D341Med (cell line): ENCODE measurements around the gene MICU2.
A peak's percentile ranks its signal among the peaks of the same experiment; 100 is the strongest.

Source experiments
- DNase-seq: peaks from one replicate; pipeline ENCODE4 v3.0.0; 2012; ENCODE audit warnings: low spot score

The MICU2 gene, protein sequence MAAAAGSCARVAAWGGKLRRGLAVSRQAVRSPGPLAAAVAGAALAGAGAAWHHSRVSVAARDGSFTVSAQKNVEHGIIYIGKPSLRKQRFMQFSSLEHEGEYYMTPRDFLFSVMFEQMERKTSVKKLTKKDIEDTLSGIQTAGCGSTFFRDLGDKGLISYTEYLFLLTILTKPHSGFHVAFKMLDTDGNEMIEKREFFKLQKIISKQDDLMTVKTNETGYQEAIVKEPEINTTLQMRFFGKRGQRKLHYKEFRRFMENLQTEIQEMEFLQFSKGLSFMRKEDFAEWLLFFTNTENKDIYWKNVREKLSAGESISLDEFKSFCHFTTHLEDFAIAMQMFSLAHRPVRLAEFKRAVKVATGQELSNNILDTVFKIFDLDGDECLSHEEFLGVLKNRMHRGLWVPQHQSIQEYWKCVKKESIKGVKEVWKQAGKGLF

DNA sequence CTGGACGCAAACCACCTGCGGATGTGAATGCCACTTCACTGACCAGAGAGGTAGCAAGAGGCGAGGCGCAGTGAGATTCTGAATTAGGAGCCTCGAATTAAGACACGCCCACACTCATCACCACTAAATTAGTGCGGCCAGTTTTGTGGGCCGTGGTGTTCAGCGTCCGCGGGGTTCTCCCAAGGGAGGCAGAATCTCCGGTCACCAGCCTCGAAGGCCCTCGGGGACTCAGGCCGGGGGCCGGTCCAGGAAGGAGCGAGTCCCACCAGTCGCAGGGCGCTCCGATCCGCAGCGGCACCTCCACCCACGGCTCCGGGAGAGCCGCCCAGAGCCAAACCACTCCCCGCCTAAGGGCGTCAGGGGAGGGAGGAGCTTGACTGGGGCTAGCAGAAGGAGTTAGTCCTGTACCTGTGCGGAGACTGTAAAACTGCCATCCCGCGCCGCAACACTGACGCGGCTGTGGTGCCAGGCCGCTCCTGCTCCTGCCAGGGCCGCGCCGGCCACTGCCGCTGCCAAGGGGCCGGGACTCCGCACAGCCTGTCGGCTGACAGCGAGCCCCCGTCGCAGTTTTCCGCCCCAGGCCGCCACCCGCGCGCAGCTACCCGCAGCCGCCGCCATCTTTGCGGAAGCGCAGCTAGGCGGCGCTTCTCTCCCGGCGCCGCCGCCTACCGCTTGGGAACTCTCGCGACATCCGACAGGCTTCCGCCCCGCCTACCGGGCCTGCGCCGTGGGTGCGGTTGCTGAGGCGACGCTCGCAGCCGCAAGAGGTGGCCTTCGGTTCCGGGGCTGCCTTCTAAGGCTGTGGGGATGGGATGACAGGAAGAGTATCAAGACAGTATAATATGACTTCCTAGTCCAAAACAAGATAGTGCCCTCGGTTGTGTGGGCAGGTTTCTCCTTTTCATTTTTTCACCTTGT lies at the start of gene MICU2:
TSS of gene MICU2 (minus strand) at position 640 of the 918 bp plus-strand sequence. CDS start at position 618, 22 bp downstream.
- peak; percentile 94 for DNase-seq

DNA sequence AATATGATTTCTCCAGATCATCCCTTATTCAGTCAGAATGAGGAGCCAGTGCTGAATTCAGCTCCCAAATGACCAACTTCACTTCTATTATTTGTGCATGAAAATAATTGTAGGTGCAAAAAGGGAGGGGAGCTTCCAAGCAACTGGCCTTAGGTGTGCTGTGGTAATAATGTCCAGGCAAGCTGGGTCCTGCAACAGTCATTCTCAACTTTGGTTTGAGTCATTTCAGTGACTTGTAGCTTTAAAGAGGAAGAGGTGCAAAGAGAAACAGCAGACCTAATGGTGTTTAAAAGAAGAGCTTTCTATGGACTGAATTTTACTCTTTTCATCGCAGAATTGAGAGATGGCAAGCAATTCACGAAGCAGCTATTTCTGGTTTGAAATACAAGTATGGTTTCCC lies 37.7 kb upstream of the MICU2 start:
- no peak for DNase-seq

DNA sequence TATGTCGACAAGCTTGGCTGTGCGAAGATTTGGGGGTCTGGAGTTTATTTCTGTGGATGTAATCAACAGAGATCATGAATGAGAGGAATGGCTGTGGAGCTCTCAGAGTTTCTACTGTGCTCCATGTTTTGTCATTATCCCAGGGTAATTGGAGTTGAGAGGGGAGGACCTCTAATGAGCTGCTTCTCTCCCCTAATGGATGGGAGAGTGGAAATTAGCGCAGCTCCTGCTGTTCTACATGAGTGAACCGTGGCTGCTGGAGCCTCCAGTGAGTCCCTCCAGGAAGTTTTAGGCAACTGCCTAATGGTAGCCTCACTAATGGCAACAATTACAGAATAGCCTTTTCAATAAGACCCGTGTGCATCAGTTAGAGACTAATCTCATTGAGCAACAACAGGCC lies 35.6 kb upstream of the MICU2 start:
- no peak for DNase-seq

DNA sequence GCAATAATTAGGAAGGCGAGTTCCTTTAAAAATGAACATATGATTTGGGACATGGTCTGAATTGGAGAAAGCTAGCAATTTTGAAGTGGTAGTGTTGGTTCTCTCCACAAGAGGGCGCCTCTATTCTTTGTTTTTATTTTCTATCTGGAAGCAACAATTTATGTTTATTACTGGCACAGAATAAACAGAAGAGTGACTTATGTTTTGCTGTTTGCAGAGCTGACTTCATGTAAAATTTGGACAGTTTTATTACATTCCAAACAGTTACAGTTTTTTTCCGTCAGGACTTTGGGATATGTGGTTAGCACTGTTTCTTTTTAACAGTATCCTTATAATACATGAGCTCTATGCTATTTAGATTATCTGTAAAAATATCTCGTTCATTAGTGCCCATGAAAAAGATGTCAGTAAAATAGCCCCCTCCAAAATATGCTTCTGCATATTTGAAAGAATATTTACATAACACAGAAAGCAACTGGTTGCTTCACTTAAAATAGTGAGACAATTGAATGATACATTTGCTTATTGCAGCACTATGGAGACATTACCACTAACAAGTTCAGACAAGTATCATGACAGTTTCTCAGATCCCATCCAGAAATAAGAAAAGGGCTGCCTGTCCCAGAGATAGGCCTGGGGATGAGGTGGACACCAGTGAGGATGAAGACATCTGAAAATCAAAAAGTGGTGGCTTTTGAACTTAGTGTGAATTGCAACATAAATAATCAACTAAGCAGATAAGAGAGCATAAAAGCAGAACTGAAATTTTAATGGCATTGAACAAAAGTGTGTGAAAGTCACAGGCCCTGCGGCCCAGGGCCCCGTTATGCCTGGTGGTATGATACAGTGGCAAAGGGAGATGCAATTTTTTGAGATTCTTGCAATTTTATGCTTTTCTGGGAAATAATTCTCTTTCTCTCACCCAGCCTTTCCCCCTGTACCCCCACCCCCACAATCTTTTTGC lies 34.6 kb upstream of the MICU2 start:
- DNase-seq, result peak; percentile 32

DNA sequence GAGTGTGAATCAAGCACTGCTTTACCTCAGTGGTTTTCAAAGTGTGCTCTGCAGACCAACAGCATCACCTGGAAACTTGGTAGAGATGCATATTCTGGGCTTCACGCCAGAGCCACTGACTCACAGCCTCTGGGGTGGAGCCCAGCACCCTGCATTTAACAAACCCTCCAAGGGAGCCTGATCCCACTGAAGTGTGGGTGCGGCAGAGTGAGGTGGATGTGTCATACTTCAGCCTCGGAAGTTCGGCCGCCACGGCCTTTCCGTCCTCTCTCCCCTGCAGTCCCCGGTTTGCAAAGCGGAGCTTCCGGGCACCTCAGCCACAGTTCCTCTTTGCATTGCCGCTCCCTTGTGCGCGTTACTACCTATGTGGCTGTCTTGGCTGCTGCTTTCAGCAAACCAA lies 33.3 kb upstream of the MICU2 start:
- DNase-seq, result peak; percentile 27

DNA sequence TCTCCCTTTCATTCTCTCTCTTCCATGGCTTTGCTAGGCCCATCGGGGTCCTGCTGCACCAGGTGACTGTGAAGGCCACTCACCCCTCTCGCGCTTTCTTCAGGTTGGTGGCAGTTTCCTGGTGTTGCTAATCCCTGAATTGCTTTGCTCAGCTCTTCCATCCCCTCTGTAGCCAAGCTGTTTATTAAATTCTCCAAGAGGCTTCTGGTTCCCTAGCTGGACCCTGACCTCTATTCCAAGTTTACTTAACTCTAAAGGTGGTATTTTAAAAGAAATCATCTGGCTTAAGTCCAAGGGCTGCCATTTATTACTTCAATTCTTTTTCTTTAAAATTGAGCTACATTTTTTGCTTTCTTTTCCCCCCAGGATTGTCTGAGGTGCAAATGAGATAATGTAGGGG lies 32.7 kb upstream of the MICU2 start:
- DNase-seq, result no peak

DNA sequence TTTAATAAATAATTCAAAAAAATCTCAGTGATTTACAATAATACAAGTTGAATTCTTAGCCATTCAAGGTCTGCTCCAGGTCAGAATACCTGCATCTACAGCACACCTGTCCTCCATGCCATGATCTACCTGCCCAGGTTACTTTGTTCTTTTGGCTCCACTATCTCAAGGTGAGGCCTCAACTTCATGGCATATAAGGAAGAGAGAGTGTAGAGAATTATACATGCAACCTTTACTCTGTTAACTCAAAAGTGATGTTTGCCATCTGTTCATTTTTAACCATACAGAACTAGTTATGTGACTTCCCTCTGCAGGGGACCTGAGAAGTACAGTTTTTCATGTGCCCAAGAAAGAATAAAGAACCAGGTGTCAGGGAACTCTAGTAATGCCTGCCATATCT lies 28.2 kb upstream of the MICU2 start:
- no peak for DNase-seq

DNA sequence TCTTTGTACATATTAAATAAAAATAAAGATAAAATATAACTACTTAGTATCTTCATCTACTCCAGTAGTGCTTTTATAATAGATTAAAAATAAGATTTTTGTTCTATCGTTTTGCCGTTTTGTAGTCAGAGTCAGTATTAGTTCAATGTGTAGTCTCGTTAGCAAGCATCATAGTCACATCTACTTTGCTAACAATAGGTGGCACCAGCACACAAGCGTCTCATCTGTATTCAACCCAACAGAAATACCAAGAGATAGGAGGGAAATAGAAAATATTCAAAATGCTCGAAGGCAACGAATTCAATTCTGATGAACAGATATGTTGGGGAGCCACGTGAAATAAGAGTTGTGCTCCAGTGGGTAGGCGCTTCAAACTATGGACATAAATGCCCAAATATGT lies 21.4 kb upstream of the MICU2 start:
- DNase-seq, result peak; percentile 46

DNA sequence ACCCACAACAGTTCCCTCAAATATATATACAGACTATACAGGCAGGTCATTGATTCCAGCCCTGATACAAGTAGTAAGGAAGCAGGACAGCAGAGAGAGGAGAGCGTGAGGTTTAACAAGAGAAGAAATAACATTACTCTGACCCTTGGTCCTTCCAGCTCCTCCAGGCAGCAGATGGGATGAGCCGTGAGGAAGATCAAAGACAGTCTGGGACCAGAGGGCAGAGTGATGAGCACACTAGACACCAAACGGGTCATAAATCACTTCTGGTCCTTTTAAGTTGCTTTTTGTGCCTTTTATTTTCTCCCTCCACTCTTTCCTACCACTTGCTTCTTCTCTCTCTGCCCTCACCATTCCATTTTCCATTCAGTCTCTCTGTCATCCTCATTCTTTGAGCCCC lies 16.9 kb upstream of the MICU2 start:
- DNase-seq, result no peak

DNA sequence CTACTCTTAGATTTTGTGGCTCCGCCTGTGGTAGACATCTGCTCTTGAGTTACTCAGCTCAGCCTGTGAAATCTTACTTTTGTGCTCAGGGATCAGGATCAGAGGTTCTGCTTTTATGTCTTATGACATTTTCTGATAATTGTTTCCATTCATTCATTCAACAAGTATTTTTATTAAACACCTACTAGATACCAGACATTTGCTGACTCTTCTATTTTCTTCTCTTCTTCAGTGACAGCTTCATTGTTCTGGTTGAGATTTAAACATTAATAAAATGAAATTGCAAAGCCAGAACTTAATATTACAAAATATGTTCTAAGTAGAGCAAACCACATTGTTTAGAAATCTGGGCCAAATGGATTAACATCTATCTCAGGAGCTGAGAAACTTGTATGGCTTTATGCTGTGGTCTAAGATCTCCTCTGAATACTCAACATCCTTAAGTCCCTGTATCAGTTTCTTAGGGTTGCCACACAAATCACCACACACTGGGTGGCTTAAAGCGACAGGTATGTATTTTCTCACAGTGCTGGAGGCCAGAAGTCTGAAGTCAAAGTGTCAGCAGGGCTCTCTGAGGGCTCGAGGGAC lies 15.8 kb upstream of the MICU2 start:
- no peak for DNase-seq

DNA sequence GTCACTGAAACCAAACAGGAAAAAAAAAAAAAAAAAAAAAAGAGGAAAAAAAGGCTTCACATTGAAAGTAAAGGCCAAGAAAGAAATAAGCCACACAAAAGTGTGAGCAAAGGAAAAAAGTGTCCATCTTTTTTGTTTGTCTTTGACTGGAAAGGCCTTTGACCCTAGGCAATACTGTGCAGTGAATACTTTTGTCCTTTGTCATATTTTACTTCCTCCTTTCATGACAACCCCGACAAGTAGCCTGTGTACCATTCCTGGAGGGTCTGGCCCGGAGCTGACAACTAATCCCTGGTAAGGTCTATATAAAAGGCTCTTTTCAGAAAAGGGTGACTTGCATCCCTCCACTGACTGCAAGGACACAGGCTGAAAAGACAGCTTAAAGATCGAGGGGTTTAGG lies 12.9 kb upstream of the MICU2 start:
- DNase-seq, result no peak

DNA sequence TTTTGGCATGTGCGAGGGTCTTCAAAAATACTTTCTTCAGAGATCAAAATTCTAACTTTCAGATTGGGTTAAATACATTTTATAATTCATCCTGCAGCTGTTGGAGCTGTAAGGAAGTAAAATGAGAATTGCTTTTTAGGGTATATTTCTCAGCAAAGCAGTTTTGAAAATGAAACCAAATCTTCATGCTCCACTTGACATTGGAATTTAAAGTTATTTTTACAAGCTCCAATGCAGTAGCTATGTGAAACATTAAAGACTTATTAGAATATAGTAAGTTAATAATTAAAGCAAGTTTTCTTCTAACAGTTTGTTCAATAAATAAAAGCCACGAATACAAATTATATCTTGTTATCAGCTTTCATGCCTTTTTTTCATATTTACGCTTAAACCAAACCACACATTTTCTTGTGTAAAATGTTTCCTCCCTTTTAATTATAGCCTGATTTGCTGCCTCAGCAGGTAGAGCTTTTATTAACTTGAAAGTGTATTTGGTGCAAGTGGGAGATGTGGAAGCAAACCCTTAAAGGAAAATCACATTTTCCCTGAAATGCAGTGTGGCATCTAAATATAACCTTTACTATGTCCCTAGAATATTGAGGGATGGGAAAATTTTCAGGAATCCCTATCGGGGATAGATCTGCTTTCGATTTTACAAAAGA lies 12.4 kb upstream of the MICU2 start:
- DNase-seq, result no peak

DNA sequence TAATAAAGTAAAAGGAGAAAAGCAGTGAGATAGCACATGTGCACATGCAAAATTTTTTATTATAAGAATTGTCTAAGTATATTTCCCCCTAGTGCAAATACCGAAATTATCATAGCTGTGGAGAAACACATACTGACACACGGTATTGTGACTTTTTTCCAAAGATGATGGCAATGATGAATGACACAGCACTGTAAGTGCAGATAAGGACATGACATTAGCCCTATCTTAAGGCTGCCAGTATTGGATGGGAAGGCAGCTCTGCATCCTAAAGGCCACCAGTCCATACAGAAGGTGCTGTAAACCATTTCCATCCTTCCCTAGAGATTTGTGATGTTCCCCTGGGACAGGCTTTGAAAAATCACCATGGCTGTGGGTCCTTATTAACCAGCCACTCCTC lies 11.5 kb upstream of the MICU2 start:
- DNase-seq, result no peak

DNA sequence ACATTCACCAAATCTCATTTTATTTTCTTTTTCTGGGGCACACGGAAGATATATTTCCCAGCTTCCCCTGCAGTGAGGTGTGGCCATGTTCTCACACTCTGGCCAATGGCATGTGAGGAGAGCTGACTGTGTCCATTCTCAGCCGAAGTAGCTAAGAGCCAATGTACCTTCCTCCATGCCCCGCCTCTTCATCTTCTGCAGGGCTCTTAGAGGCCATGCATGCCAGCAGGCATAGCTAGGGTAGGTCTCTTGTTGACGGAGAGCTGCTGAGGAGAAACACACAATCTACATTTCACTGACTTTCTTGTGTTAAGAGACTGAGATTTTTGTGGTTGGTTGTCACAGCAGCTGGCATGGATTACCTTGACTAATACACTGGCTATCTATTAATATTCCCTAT lies 9.8 kb upstream of the MICU2 start:
- no peak for DNase-seq

DNA sequence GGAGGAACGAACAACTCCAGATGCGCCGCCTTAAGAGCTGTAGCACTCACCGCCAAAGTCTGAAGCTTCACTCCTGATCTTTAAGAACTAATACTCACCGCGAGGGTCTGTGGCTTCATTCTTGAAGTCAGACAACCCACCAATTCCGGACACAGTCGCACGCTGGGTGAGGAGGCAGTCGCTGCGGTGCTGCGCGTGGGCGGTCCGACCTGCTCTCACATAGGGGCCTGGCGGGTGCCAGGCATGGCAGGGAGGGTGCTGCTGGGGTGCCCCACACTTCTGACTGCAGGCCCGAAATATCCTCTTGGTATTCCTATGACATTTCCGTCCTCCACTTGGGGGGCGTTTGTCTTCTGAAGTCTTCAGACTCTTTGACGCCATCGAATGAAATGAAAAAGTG lies 7.4 kb upstream of the MICU2 start:
- DNase-seq, result no peak

DNA sequence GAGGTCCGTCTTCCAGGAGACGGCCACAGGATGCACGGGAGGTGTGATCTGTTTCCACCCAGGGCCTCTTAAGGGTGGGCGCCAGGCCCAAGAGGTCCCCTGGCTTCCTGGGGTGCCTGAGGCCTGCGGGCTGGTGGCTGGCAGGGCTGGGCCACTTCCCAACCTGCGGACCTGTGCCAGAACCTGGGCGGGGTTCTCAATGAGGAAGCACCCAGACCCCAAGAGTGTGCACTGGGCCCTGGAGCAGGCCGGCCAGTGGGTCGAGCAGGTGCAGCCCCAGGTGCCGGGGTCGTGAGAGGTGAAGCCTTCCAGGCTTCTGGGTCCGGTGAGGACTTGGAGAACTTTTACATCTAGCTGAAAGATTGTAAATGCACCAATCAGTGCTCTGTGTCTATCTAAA lies 6.7 kb upstream of the MICU2 start:
- DNase-seq, result no peak

DNA sequence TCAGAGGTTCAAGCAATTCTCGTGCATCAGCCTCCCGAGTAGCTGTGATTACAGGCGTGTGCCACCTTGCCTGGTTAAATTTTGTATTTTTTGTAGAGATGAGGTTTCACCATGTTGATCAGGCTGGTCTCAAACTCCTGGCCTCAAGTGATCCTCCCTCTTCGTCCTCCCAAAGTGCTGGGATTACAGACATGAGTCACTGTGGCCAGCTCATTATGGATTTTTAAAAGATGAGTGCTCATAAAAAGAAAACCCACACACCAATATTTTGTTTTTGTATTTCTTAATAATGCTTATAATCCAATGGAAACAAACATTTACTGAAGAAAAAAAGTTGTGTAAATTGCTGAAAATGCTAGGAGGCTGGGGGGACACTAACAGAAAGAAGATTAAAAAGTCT lies 5.0 kb upstream of the MICU2 start:
- no peak for DNase-seq

DNA sequence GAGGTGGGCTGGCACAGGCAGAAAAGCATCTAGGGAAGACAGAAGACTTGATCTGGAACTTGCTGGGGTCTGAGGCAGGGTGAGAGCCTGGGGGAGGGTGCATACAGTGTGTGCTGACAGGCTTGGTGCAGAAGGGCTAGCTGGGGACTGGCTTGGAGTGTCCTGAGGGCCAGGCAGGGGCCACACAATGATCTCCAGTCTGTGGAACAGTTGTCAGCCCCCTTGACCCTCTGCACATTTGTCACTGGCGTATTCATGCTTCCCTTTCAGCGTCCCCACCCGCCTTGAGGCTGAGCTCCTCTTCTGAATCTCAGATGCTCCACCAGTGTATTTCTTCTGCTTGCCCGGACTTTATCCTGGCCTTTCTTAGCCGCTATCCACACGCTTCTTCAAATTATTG lies 2.8 kb upstream of the MICU2 start:
- no peak for DNase-seq

DNA sequence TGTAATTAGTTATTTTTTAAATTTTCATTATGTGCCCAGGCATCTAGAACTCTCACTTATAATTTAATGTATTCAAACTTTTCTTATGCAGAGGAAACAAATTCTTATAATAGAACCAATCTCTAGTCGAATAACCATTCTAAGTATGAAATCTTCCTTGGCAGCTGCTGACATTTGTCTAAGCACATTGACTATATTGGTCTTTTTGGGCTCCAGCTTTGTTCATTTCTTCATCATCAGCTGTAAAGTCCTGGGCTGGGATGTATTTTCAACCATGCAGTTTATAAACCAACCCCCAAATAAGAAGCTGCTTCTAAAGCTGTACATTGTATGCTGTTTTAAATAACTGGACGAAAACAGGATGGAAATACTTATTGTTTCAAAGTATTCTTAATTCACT lies 2.3 kb upstream of the MICU2 start:
- no peak for DNase-seq

DNA sequence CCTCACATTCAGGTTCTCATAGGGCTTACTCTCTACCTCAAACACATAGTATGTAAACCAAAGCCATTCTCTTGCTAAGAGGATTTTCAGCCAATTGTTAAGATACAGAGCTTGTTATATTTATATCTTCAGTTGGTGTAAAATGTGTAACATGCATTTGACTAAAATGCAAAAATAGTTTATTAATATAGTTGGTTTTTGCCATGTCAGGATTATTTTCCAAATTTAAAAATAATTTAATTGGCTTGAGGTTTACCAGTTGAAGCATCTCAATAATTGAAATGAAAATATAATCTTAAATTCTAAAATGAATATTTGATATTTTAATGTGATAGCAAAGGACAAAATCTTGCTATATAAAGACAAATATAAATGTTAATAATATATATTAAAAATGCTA lies 7.2 kb downstream of the MICU2 start:
- DNase-seq, result no peak

DNA sequence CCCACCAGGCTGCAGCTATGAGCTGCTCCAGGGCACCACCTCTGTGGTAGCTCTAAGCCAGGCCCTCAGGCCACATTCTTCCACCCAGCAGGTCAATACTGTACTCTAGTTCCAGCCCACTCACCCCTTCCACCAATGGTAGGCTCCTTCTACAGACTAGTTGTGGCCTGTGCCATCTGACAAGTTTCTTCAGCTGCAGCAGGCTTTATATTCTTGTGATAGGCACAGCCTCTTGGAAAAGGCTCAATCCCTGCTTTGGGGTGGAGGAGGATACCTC lies 8.5 kb downstream of the MICU2 start:
- no peak for DNase-seq
